HepG2 (cell line): ENCODE results near the gene MEF2B. TPM values are rescaled to one million over a fixed set of nuclear protein-coding genes. Genes with fewer than 3 reads are reported as not detected.

Experiments used
- ARNTL ChIP-seq: sonication (generic); formaldehyde crosslinking; IDR thresholded peaks from 2 replicates; pipeline ENCODE4 v1.4.0; 2020; ENCODE audit warnings: mild to moderate bottlenecking, missing genetic modification reagents
- ATF7 ChIP-seq, 2 experiments: fragments of 450-650 bp in 1 of 2; sonication (generic) in 1 of 2; formaldehyde crosslinking in 1 of 2; IDR thresholded peaks; 2 replicates each; pipeline versions ENCODE4 v1.4.0 to v1.6.1; 2016 to 2020; ENCODE audit warnings: antibody characterized with exemption in 1 of 2, mild to moderate bottlenecking in 1 of 2, missing genetic modification reagents in 1 of 2
- ELF3 ChIP-seq: IDR thresholded peaks from 2 replicates; pipeline ENCODE4 v1.6.1; 2016; ENCODE audit warnings: missing genetic modification reagents, missing compliant biosample characterization
- HOXA5 ChIP-seq: sonication (generic); formaldehyde crosslinking; IDR thresholded peaks from 2 replicates; pipeline ENCODE4 v1.4.0; 2020; ENCODE audit warnings: missing genetic modification reagents
- MAFK ChIP-seq, 2 experiments: IDR thresholded peaks in 1 of 2; conservative IDR thresholded peaks in 1 of 2; 2 replicates each; pipeline ENCODE4 v1.6.1; 2011; ENCODE audit warnings: improper control_type of control experiment in 2 of 2, low read length in 2 of 2
- MAX ChIP-seq: IDR thresholded peaks from 2 replicates; pipeline ENCODE4 v1.6.1; 2012; ENCODE audit warnings: inconsistent platforms
- MTA3 ChIP-seq: sonication (generic); formaldehyde crosslinking; IDR thresholded peaks from 2 replicates; pipeline ENCODE4 v1.4.0; 2020; ENCODE audit warnings: missing genetic modification reagents
- NR2F6 ChIP-seq, 2 experiments: IDR thresholded peaks; 2 replicates each; pipeline ENCODE4 v1.6.1; 2016; ENCODE audit warnings: antibody characterized with exemption in 1 of 2, mild to moderate bottlenecking in 1 of 2
- PHF5A ChIP-seq: IDR thresholded peaks from one replicate; pipeline ENCODE4 v1.6.1; 2018; ENCODE audit warnings: low read depth, missing genetic modification reagents; ENCODE audit not compliant: unreplicated experiment
- TBX2 ChIP-seq: sonication (generic); formaldehyde crosslinking; IDR thresholded peaks from 2 replicates; pipeline ENCODE4 v1.5.0; 2020; ENCODE audit warnings: missing genetic modification reagents, mild to moderate bottlenecking, borderline replicate concordance
- TCF7 ChIP-seq: sonication (generic); IDR thresholded peaks from 2 replicates; pipeline ENCODE4 v1.6.1; 2016; ENCODE audit warnings: antibody characterized with exemption, low read depth
- THAP11 ChIP-seq: IDR thresholded peaks from 2 replicates; pipeline ENCODE4 v1.6.1; 2016; ENCODE audit warnings: missing biosample characterization, missing genetic modification reagents
- WIZ ChIP-seq: sonication (generic); formaldehyde crosslinking; IDR thresholded peaks from 2 replicates; pipeline ENCODE4 v1.5.1; 2020; ENCODE audit warnings: mild to moderate bottlenecking, missing genetic modification reagents
- XRCC5 ChIP-seq: fragments of 200-400 bp; formaldehyde crosslinking; optimal IDR thresholded peaks from 2 replicates; pipeline ENCODE3; 2017; ENCODE audit warnings: mild to moderate bottlenecking, low read length
- ZEB1 ChIP-seq: IDR thresholded peaks from 2 replicates; pipeline ENCODE4 v1.6.1; 2012; ENCODE audit warnings: mild to moderate bottlenecking, low read depth, inconsistent platforms; ENCODE audit not compliant: insufficient replicate concordance
- ZFP36L2 ChIP-seq: sonication (generic); formaldehyde crosslinking; IDR thresholded peaks from 2 replicates; pipeline ENCODE4 v1.4.0; 2020; ENCODE audit warnings: missing genetic modification reagents
- ZFP90 ChIP-seq: sonication (generic); formaldehyde crosslinking; IDR thresholded peaks from 2 replicates; pipeline ENCODE4 v1.8.0; 2022; ENCODE audit warnings: missing genetic modification reagents, mild to moderate bottlenecking, inconsistent platforms, borderline replicate concordance
- ZNF333 ChIP-seq: sonication (generic); formaldehyde crosslinking; IDR thresholded peaks from 2 replicates; pipeline ENCODE4 v1.4.0; 2020; ENCODE audit warnings: mild to moderate bottlenecking, missing genetic modification reagents, borderline replicate concordance
- ZNF674 ChIP-seq: sonication (generic); formaldehyde crosslinking; IDR thresholded peaks from 2 replicates; pipeline ENCODE4 v1.5.0; 2020; ENCODE audit warnings: low read depth, mild to moderate bottlenecking, missing genetic modification reagents
- ZNF746 ChIP-seq: sonication (generic); formaldehyde crosslinking; IDR thresholded peaks from 2 replicates; pipeline ENCODE4 v1.8.0; 2022; ENCODE audit warnings: mild to moderate bottlenecking, missing genetic modification reagents
- polyA plus RNA-seq, 8 experiments: library from polyadenylated mRNA; depleted of rRNA in 3 of 8; stranded (reverse) in 7 of 8; unstranded in 1 of 8; fragments of >200 nt; fragmentation: Illumina TruSeq in 4 of 8; extraction: Trizol in 4 of 8; gene quantifications; 2 replicates each; pipeline versions ENCODE4 v1.2.1 to v1.2.3, GENCODE V29; 2011 to 2016; ENCODE audit warnings: low read depth in 4 of 8, missing spikeins in 1 of 8, mixed read lengths in 1 of 8; ENCODE audit not compliant: insufficient read depth in 1 of 8
- total RNA-seq, 5 experiments: library from RNA; depleted of rRNA; stranded (reverse); fragments of >200 nt; fragmentation: Illumina TruSeq; extraction: Trizol; gene quantifications; 2 replicates each; pipeline ENCODE4 v1.2.3, GENCODE V29; 2016; ENCODE audit warnings: low read depth in 1 of 5
- TF ChIP-seq, protein P1 (sequence below): sonication (generic); formaldehyde crosslinking; IDR thresholded peaks from 2 replicates; pipeline ENCODE4 v1.4.0; 2020; ENCODE audit warnings: missing genetic modification reagents
- TF ChIP-seq, protein P2 (sequence below): sonication (generic); formaldehyde crosslinking; IDR thresholded peaks from 2 replicates; pipeline ENCODE4 v1.5.0; 2020; ENCODE audit warnings: mild to moderate bottlenecking, missing genetic modification reagents, borderline replicate concordance

Gene MEF2B
- total and polyA plus RNA-seq, 2 of the 13 experiments (the other 11 are each of a cell fraction or from before 2014, with no cell fraction given): 1.2 to 1.7 TPM

GRCh38 chr19:19138109-19138981, 31.7 kb downstream of the MEF2B start, which contains the start of gene TMEM161A (continued):
- no peak for TF ChIP-seq ZEB1
- TF ChIP-seq ATF7 (IDR thresholded peaks at IDR 0.05): no peak
- no peak for TF ChIP-seq ATF7 (CRISPR knock-in tag; IDR thresholded peaks at IDR 0.05)
- TF ChIP-seq MAX: peak; percentile 96
- TF ChIP-seq, protein P1, sequence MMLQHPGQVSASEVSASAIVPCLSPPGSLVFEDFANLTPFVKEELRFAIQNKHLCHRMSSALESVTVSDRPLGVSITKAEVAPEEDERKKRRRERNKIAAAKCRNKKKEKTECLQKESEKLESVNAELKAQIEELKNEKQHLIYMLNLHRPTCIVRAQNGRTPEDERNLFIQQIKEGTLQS: 0 out of 2 replicates have a peak, but pooled peaks have one; percentile 48
- peak; percentile 99 for TF ChIP-seq THAP11 (CRISPR knock-in tag)
- peak; percentile 77; the same call in 1 of the 2 replicates for TF ChIP-seq ZFP90 (CRISPR knock-in tag)
- no peak for TF ChIP-seq XRCC5
- no peak for TF ChIP-seq ZNF674
- no peak for TF ChIP-seq ZNF333 (CRISPR knock-in tag)
- 0 out of 2 replicates have a peak, but pooled peaks have one; percentile 42 for TF ChIP-seq ZNF746 (CRISPR knock-in tag)
- TF ChIP-seq NR2F6 (IDR thresholded peaks at IDR 0.05): no peak
- 0 out of 2 replicates have a peak, but pooled peaks have one; percentile 19 for TF ChIP-seq NR2F6 (CRISPR knock-in tag; IDR thresholded peaks at IDR 0.05)
- no peak for TF ChIP-seq PHF5A (CRISPR knock-in tag)
- peak; percentile 48; the same call in 1 of the 2 replicates for TF ChIP-seq TBX2
- TF ChIP-seq MAFK (conservative IDR thresholded peaks at IDR 0.05 in 1 of 2, IDR thresholded peaks at IDR 0.05 in 1 of 2; ENCODE audit: low read length in 2 of 2): no peak
- no peak for TF ChIP-seq ZFP36L2 (CRISPR knock-in tag)
- no peak for TF ChIP-seq MTA3 (CRISPR knock-in tag)
- TF ChIP-seq TCF7: peak; percentile 42; the same call in 1 of the 2 replicates
- no peak for TF ChIP-seq ELF3 (CRISPR knock-in tag)
- TF ChIP-seq, protein P2, sequence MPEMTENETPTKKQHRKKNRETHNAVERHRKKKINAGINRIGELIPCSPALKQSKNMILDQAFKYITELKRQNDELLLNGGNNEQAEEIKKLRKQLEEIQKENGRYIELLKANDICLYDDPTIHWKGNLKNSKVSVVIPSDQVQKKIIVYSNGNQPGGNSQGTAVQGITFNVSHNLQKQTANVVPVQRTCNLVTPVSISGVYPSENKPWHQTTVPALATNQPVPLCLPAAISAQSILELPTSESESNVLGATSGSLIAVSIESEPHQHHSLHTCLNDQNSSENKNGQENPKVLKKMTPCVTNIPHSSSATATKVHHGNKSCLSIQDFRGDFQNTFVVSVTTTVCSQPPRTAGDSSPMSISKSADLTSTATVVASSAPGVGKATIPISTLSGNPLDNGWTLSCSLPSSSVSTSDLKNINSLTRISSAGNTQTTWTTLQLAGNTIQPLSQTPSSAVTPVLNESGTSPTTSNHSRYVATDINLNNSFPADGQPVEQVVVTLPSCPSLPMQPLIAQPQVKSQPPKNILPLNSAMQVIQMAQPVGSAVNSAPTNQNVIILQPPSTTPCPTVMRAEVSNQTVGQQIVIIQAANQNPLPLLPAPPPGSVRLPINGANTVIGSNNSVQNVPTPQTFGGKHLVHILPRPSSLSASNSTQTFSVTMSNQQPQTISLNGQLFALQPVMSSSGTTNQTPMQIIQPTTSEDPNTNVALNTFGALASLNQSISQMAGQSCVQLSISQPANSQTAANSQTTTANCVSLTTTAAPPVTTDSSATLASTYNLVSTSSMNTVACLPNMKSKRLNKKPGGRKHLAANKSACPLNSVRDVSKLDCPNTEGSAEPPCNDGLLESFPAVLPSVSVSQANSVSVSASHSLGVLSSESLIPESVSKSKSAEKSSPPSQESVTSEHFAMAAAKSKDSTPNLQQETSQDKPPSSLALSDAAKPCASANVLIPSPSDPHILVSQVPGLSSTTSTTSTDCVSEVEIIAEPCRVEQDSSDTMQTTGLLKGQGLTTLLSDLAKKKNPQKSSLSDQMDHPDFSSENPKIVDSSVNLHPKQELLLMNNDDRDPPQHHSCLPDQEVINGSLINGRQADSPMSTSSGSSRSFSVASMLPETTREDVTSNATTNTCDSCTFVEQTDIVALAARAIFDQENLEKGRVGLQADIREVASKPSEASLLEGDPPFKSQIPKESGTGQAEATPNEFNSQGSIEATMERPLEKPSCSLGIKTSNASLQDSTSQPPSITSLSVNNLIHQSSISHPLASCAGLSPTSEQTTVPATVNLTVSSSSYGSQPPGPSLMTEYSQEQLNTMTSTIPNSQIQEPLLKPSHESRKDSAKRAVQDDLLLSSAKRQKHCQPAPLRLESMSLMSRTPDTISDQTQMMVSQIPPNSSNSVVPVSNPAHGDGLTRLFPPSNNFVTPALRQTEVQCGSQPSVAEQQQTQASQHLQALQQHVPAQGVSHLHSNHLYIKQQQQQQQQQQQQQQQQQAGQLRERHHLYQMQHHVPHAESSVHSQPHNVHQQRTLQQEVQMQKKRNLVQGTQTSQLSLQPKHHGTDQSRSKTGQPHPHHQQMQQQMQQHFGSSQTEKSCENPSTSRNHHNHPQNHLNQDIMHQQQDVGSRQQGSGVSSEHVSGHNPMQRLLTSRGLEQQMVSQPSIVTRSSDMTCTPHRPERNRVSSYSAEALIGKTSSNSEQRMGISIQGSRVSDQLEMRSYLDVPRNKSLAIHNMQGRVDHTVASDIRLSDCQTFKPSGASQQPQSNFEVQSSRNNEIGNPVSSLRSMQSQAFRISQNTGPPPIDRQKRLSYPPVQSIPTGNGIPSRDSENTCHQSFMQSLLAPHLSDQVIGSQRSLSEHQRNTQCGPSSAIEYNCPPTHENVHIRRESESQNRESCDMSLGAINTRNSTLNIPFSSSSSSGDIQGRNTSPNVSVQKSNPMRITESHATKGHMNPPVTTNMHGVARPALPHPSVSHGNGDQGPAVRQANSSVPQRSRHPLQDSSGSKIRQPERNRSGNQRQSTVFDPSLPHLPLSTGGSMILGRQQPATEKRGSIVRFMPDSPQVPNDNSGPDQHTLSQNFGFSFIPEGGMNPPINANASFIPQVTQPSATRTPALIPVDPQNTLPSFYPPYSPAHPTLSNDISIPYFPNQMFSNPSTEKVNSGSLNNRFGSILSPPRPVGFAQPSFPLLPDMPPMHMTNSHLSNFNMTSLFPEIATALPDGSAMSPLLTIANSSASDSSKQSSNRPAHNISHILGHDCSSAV: no peak
- no peak for TF ChIP-seq WIZ (CRISPR knock-in tag)
- TF ChIP-seq ARNTL (CRISPR knock-in tag): no peak
- 0 out of 2 replicates have a peak, but pooled peaks have one; percentile 49 for TF ChIP-seq HOXA5
